Fibroblast of peridontal ligament (primary cell): ENCODE data around the gene LRRC34.

Experiments used
- DNase-seq: peaks from one replicate; pipeline ENCODE4 v3.0.0-alpha.2; 2010; ENCODE audit errors: extremely low read depth

Gene LRRC34

DNA sequence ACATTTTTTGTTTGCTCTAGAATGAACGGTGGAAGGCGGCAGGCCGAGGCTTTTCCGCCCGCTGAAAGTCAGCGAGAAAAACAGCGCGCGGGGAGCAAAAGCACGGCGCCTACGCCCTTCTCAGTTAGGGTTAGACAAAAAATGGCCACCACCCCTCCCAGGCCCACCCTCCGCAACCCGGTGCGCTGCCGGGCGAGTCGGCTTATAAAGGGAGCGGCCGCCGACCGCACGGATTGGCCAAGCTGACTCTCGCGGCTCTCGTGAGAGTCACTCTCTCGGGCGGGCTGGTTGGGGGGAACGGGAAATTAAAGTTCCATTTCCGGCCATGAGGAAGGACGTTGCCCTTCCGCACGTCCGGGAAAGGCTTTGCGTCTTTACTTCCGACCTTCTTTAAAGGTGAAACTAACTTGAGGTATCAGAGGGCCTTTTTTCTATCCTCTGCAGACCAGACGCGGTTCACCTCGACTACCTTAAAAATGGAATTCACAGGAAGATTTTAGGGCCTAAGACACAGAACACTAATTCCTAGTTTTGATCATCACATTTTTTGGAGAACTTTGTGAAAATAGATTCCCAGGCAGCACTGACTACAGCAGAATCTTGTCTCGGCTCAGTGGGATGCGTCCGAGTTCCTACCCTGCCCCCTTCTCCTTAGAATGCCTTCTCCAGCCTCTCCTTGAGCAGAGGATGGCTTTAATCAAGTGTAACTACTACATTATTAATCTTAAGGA lies 47.7 kb downstream of the LRRC34 start, which contains the start of gene TERC:
TSS of gene TERC (minus strand) at position 179 of the 731 bp plus-strand sequence.
- peak; percentile 92 for DNase-seq

- peak; percentile 68 for DNase-seq
Measured at GRCh38 chr3:169764312-169764881, 48.3 kb downstream of the LRRC34 start.

DNA sequence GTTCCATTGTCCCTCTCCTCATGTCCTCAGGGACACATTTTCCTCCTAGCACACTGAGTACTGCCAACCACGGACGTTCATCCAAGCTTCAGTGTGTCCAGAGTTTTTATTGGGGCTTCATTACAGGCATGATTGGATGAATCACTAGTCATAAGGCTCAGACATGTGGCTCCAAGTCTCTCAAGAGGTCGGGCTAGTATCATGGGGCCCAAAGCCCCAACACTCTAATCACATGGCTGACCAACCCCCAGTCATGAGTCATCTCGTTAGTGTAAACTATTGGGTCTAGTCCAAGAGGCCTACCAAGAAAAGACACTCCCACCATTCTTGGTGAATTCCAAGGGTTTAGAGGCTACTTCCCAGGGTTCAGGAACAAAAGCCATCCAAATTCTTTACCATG lies 52.2 kb downstream of the LRRC34 start:
- peak; percentile 66 for DNase-seq

DNA sequence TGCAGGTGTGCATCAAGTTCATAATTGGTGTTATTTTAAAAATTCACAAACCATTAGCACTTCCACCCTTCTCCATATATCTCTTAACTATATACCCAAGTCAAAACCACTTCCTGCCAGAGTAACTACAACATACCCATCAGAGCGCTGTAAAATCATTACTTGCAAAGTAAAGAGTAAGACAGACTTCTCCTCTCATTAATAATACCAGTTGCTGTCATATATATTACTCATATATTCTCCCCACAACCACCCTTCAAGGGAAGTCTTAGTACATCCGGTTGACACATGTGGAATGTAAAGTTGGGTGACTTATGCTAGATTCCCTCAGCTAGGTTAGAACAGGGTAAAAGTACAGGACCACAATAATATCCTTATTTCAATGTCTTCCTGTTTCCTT lies 53.4 kb downstream of the LRRC34 start:
- DNase-seq: no peak

DNA sequence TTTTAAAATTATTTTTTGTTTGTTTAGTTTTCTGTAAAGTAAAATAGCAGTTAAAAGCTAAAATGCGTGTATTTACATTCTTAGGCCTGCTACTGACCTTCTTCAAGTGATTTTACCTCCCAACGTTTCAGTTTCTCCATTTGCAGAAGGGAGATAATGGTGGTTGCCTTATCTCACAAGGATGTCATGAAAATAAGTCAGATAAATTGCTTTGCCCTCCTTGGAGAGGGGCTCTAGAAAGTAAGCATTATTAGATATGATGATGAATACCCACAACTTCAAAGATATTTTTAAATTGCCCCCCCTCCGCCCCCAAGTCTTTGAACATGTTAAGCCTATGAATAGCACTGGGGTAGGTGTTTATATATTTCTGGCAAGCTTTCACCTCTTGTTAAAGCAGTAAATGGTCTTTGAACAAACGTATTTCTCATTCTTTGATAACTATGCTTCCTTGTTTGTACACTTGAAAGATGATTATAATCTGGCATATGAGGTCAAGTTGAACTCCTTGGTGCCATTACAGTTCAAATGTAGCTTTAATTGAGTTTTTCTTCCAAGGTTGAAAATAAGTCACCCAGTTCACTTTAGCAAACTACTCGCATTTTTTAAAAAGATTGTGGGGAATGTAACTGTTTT lies 54.2 kb downstream of the LRRC34 start:
- no peak for DNase-seq

GRCh38 chr3:169755488-169755887 lies 57.2 kb downstream of the LRRC34 start:
- DNase-seq: no peak

DNA sequence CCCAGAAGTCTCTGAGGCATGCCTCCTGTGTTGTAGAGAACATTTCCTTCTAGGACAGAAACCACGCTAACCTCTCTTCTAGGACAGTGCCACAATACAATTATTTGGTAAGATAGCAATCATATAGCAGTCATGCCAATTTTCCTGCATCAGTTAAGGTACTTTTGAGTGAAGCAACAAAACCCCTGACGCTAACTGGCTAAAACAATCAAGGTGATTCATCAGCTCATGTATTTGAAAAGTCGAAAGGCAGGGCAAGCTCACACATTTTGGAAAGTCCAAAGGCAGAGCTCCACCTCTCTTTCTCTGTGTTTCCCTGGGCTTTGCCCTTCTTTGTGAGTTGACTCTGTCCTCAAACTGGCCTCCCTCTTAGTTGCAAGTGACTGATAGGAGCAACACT lies 58.0 kb downstream of the LRRC34 start:
- DNase-seq: no peak

GRCh38 chr3:169751875-169752274 lies 60.8 kb downstream of the LRRC34 start:
- DNase-seq: no peak

DNA sequence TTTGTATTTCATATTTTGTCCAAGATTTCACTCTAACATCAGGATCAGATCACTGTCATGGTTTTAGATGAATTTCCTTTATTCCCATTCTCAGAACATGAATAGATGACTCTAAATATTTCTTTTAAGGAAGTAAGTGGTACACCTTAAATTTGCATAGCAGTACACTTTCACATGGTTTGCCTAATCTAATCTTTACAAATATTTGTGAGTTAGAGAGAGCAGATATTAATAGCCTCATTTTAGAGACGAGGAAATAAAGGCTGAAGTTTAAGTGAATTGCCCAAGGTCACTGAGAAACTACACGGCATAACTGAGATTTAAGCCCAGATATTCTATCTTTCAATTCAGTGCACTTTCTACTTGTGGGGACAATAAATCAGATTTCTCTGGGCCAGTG lies 62.0 kb downstream of the LRRC34 start:
- no peak for DNase-seq

GRCh38 chr3:169748670-169749069 lies 64.0 kb downstream of the LRRC34 start:
- DNase-seq: no peak

- DNase-seq: no peak
Measured at GRCh38 chr3:169746924-169747323, 65.8 kb downstream of the LRRC34 start.

GRCh38 chr3:169744366-169745054 lies 68.2 kb downstream of the LRRC34 start:
- peak; percentile 31 for DNase-seq
